GM12801 (cell line): ENCODE measurements around the gene MIER2.

Source experiments
- CTCF ChIP-seq: IDR thresholded peaks from one replicate; pipeline ENCODE4 v1.5.1; 2011; ENCODE audit warnings: control low read depth; ENCODE audit not compliant: insufficient read length; ENCODE audit errors: extremely low read depth

The MIER2 gene

GRCh38 chr19:366951-367350 lies 22.4 kb upstream of the MIER2 start:
- no peak for TF ChIP-seq CTCF

DNA sequence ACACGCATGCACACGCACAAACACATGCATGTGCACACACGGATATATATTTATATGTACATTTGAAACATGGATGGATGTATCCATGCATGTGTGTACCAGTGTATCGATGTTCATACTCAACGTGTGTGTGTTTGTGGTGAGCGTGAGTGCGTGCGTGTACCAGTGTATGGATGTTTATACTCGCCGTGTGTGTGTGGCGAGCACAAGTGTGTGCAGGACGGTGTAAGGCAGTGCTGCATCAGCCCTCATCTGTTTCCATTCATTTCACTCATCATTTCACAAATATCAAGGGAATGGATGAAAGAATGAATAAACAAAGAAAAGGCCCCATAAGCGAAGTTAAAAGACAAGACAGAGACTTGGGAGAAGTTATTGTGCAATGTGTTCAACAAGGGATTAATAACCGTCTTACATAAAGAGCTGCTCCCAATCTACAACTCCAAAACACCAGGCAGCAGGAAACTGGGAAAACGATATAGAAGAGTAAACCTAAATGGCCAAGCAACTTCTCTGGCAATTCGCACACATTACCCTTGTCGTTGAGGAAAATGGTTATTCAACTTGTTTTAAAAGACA lies 21.7 kb upstream of the MIER2 start:
- no peak for TF ChIP-seq CTCF

GRCh38 chr19:364496-365287 lies 20.1 kb upstream of the MIER2 start:
- no peak for TF ChIP-seq CTCF

DNA sequence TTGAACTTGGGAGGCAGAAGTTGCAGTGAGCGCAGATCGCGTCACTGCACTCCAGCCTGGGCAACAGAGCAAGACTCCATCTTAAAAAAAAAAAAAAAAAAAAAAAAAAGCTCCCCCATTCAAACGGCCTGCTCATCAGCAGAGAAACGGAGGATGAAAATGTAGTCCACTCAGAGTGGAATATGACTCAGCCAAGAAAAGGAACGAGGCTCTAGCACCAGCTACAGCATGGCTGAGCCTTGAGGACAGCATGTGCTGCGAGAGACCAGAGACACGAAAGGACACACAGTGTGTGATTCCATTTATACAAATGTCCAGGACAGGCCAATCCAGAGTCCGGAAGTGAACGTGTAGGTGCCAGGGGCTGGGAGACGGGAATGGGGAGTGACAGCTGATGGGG lies 18.1 kb upstream of the MIER2 start:
- TF ChIP-seq CTCF, result no peak

DNA sequence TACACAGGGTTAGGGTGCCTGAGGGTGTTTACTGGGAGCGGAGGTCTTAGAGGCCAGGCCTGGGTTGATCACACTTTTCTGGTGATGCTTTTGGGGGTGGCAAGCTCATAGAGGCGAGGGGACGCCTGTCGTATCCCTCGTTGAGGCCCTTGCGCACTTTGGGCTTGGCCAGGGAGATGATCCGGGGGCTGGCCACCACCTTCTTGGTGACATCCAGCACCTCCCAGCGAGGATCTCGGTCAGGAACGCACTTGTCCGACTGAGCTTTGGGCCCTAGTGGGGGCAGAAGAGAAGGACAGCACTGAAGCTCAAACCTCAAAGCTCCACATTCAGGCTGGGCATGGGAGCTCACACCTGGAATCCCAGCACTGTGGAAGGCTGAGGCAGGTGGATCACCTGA lies 17.6 kb upstream of the MIER2 start:
- TF ChIP-seq CTCF, result no peak

- TF ChIP-seq CTCF, result no peak
These were observed 15.0 kb upstream of the MIER2 start for GRCh38 chr19:359653-359925.

DNA sequence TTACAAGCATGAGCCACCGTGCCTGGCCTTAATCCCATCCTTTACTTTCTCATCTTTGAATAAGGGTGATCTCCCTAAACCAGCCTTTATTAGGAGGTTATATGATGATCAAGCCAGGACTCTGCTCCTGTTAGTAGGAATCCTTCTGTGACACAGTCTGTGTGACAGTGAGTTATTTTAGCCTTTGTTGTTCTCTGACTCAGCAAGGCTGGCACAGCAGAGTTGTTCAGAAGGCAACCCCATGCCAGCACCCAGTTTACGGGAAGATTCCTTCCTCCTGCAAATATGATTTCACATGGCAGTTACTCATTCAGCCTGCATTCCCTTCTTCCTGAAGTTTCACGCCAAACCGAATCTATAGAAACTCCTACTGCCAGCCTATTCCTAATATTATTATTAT lies 10.5 kb upstream of the MIER2 start:
- no peak for TF ChIP-seq CTCF
